ENCODE measurements around the gene TRDN. TPM values are rescaled to one million over a fixed set of nuclear protein-coding genes. Genes with fewer than 3 reads are reported as not detected.

Gene TRDN
- total RNA-seq, 1 experiment from 2014 or later: 39.8 TPM

- Mint-ChIP-seq H3K4me1 (peaks cover 9% of the 10 kb centered on the region), H3K36me3 (peaks cover 25% of the 10 kb centered on the region), H3K4me3 (no peak overlapping the region), H3K9me3 (peaks cover 7% of the 10 kb centered on the region), H3K27me3 (ENCODE audit: low read depth) (no peaks in the 10 kb centered on the region), H3K27ac (no peak overlapping the region)
- CTCF ChIA-PET: no interaction called here
- TF ChIP-seq CBFB (CRISPR knock-in tag; IDR thresholded peaks at IDR 0.05; ENCODE audit: low read depth) (no peak), HMGXB4 (CRISPR knock-in tag; IDR thresholded peaks at IDR 0.05) (no peak), ARID4B (CRISPR knock-in tag; IDR thresholded peaks at IDR 0.05; ENCODE audit: borderline replicate concordance) (no peak), TEAD4 (CRISPR knock-in tag; IDR thresholded peaks at IDR 0.05) (no peak), CDX4 (CRISPR knock-in tag; IDR thresholded peaks at IDR 0.05; ENCODE audit: borderline replicate concordance) (no peak), ZSCAN18 (CRISPR knock-in tag; IDR thresholded peaks at IDR 0.05) (no peak), RORB (CRISPR knock-in tag; IDR thresholded peaks at IDR 0.05) (no peak), TCF7 (CRISPR knock-in tag; IDR thresholded peaks at IDR 0.05; ENCODE audit: low read depth) (no peak), MYBL2 (CRISPR knock-in tag; IDR thresholded peaks at IDR 0.05) (no peak), ZNF425 (CRISPR knock-in tag; conservative IDR thresholded peaks at IDR 0.05) (no peak), MLX (CRISPR knock-in tag; IDR thresholded peaks at IDR 0.05) (no peak), SMAD3 (CRISPR knock-in tag; IDR thresholded peaks at IDR 0.05; ENCODE audit: borderline replicate concordance) (no peak), NFATC4 (CRISPR knock-in tag; IDR thresholded peaks at IDR 0.05) (no peak), ZNF138 (CRISPR knock-in tag; conservative IDR thresholded peaks at IDR 0.05) (no peak)
- no peak for ATAC-seq
- POLR2A ChIA-PET: no interaction called here
- DNase-seq (ENCODE audit: low spot score): no peak
Observed at GRCh38 chr6:123551939-123552707, 84.6 kb downstream of the TRDN start.
